Panc1 (cell line): ENCODE measurements around the gene RAD51C. TPM values are rescaled to one million over a fixed set of nuclear protein-coding genes. Genes with fewer than 3 reads are reported as not detected.

ENCODE experiments used
- ATAC-seq: fragments of 200-7000 bp; cut with Tn5 transposase; 2 replicates; pipeline ENCODE4 v1.9.1; 2020; ENCODE audit warnings: mild to moderate bottlenecking, moderate library complexity
- BruUV-seq: library from RNA; stranded (reverse); fragments of 400-500 nt; replicated peaks from 2 replicates; lab custom pipeline; 2021; lab: Mats Ljungman, UMichigan
- CTCF ChIA-PET: fragments of 300-600 bp; sonication (Branson Sonifier 250); formaldehyde crosslinking; loops from one replicate; lab custom pipeline; 2022; ENCODE audit warnings: antibody characterized with exemption; lab: Charles Lee
- POLR2A ChIA-PET: fragments of 300-600 bp; sonication (Branson Sonifier 250); formaldehyde crosslinking; loops from one replicate; lab custom pipeline; 2022; ENCODE audit warnings: antibody characterized with exemption; lab: Charles Lee
- DNase-seq: peaks from one replicate; pipeline ENCODE4 v3.0.0-alpha.2; 2010; ENCODE audit warnings: low read depth, low spot score
- H3K27ac ChIP-seq: 2 replicates; pipeline ENCODE4 v1.5.1; 2011; ENCODE audit warnings: mild to moderate bottlenecking, low read length, inconsistent platforms
- H3K27me3 ChIP-seq: fragments of 200-500 bp; sonication (Bioruptor generic); 2 replicates; pipeline ENCODE4 v1.6.0; 2014; ENCODE audit warnings: low read length, inconsistent platforms; ENCODE audit not compliant: control insufficient read depth, insufficient read depth
- H3K36me3 ChIP-seq: fragments of 200-500 bp; sonication (Bioruptor generic); 2 replicates; pipeline ENCODE4 v1.5.1; 2014; ENCODE audit warnings: inconsistent platforms, mild to moderate bottlenecking, low read length, moderate library complexity; ENCODE audit not compliant: control insufficient read depth, insufficient read depth
- H3K4me1 ChIP-seq: 2 replicates; pipeline ENCODE4 v1.5.1; 2011; ENCODE audit warnings: inconsistent platforms, mild to moderate bottlenecking, low read length, moderate library complexity; ENCODE audit not compliant: control insufficient read depth, insufficient read depth
- H3K4me3 ChIP-seq, 2 experiments: 2 replicates each; pipeline ENCODE4 v1.5.1; 2011 to 2012; ENCODE audit warnings: low read depth in 2 of 2, low read length in 2 of 2, mild to moderate bottlenecking in 2 of 2, inconsistent platforms in 1 of 2, moderate library complexity in 1 of 2
- H3K9me3 ChIP-seq: fragments of 200-500 bp; sonication (Bioruptor generic); 2 replicates; pipeline ENCODE4 v1.5.1; 2014; ENCODE audit warnings: low read depth, mild to moderate bottlenecking, inconsistent platforms, low read length, moderate library complexity; ENCODE audit not compliant: control insufficient read depth, insufficient read depth
- CTCF ChIP-seq: fragments of 450-650 bp; IDR thresholded peaks from 2 replicates; pipeline ENCODE4 v1.5.1; 2017; ENCODE audit warnings: mild to moderate bottlenecking
- POLR2AphosphoS5 ChIP-seq: IDR thresholded peaks from 2 replicates; pipeline ENCODE4 v1.6.1; 2012; ENCODE audit warnings: mild to moderate bottlenecking, low read depth, low read length, moderate library complexity
- SIN3A ChIP-seq: IDR thresholded peaks from 2 replicates; pipeline ENCODE4 v1.6.1; 2012; ENCODE audit warnings: low read depth, mild to moderate bottlenecking, low read length, moderate library complexity, borderline replicate concordance; ENCODE audit not compliant: insufficient read depth
- TCF7L2 ChIP-seq: IDR thresholded peaks from 2 replicates; pipeline ENCODE4 v1.6.1; 2011; ENCODE audit warnings: mild to moderate bottlenecking, low read depth, low read length, inconsistent platforms
- in situ Hi-C: cut with HindIII; loops from 2 replicates; pipeline ENCODE4 v1.10.0; 2016; ENCODE audit warnings: low sequenced_read_pairs, low pct_unique_long_range_greater_than_20kb
- intact Hi-C: fragments of 100-400 bp; cut with micrococcal nuclease; formaldehyde crosslinking; loops from one replicate; pipeline ENCODE4 v1.10.0; 2022; ENCODE audit not compliant: unreplicated experiment
- total RNA-seq: library from RNA; stranded (reverse); gene quantifications from one replicate; pipeline ENCODE4 v1.2.1, GENCODE V29; 2021; ENCODE audit not compliant: unreplicated experiment
- TF ChIP-seq, protein P1 (sequence below), 2 experiments: IDR thresholded peaks; 2 replicates each; pipeline ENCODE4 v1.6.1; 2011 to 2012; ENCODE audit warnings: low read depth in 2 of 2, control low read depth in 1 of 2, low read length in 1 of 2, mild to moderate bottlenecking in 1 of 2, moderate library complexity in 1 of 2; ENCODE audit not compliant: insufficient read depth in 1 of 2

The RAD51C gene
- total RNA-seq, 1 experiment from 2014 or later, result 19.9 TPM

- ATAC-seq (no peak), DNase-seq (no peak)
- POLR2A ChIA-PET, result interaction anchor here (1.3 kb wide), 1 partner anchor 31 kb away, joined by 4 read pairs; no protein-coding TSS in a partner anchor
- no peaks in the 10 kb centered on the region for H3K27me3 ChIP-seq
- no peaks in the 10 kb centered on the region for H3K36me3 ChIP-seq
- no TSS peak for BruUV-seq
- CTCF ChIA-PET, result no interaction called here
- no peak overlapping the region for H3K4me3 ChIP-seq
- H3K9me3 ChIP-seq, result no peaks in the 10 kb centered on the region
- no peak overlapping the region for H3K27ac ChIP-seq
- intact Hi-C loops (no loop called here), in situ Hi-C loops (no loop called here)
- TF ChIP-seq TCF7L2 (no peak), SIN3A (no peak), CTCF (no peak), POLR2AphosphoS5 (no peak)
- peaks cover 2% of the 10 kb centered on the region; the same call in 1 of the 2 replicates for H3K4me1 ChIP-seq
These were observed 30.9 kb upstream of the RAD51C start for GRCh38 chr17:58661499-58661898.

GRCh38 chr17:58664302-58664701 is 28.1 kb upstream of the RAD51C start:
- ChIA-PET POLR2A (no interaction called here), CTCF (no interaction called here)
- TF ChIP-seq, protein P1, sequence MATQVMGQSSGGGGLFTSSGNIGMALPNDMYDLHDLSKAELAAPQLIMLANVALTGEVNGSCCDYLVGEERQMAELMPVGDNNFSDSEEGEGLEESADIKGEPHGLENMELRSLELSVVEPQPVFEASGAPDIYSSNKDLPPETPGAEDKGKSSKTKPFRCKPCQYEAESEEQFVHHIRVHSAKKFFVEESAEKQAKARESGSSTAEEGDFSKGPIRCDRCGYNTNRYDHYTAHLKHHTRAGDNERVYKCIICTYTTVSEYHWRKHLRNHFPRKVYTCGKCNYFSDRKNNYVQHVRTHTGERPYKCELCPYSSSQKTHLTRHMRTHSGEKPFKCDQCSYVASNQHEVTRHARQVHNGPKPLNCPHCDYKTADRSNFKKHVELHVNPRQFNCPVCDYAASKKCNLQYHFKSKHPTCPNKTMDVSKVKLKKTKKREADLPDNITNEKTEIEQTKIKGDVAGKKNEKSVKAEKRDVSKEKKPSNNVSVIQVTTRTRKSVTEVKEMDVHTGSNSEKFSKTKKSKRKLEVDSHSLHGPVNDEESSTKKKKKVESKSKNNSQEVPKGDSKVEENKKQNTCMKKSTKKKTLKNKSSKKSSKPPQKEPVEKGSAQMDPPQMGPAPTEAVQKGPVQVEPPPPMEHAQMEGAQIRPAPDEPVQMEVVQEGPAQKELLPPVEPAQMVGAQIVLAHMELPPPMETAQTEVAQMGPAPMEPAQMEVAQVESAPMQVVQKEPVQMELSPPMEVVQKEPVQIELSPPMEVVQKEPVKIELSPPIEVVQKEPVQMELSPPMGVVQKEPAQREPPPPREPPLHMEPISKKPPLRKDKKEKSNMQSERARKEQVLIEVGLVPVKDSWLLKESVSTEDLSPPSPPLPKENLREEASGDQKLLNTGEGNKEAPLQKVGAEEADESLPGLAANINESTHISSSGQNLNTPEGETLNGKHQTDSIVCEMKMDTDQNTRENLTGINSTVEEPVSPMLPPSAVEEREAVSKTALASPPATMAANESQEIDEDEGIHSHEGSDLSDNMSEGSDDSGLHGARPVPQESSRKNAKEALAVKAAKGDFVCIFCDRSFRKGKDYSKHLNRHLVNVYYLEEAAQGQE (IDR thresholded peaks at IDR 0.05; ENCODE audit: insufficient read depth in 1 of 2, low read depth in 2 of 2, low read length in 1 of 2), result no peak
- no peak for TF ChIP-seq POLR2AphosphoS5
- TF ChIP-seq TCF7L2, result no peak
- TF ChIP-seq SIN3A, result no peak
- no peak for TF ChIP-seq CTCF
- Histone ChIP-seq H3K36me3 (no peaks in the 10 kb centered on the region), H3K27ac (no peak overlapping the region), H3K4me3 (no peak overlapping the region), H3K9me3 (no peaks in the 10 kb centered on the region), H3K27me3 (no peaks in the 10 kb centered on the region), H3K4me1 (peaks cover 4% of the 10 kb centered on the region; the same call in 1 of the 2 replicates)
- ATAC-seq (no peak), DNase-seq (no peak)
- intact Hi-C loops (no loop called here), in situ Hi-C loops (no loop called here)
- no TSS peak for BruUV-seq
